GM21390 (cell line): ENCODE results near the gene CCP110.

ENCODE experiments used
- ATAC-seq: cut with Tn5 transposase; IDR thresholded peaks from one replicate; pipeline ENCODE4 v1.9.1; 2021; ENCODE audit not compliant: unreplicated experiment

The CCP110 gene

DNA sequence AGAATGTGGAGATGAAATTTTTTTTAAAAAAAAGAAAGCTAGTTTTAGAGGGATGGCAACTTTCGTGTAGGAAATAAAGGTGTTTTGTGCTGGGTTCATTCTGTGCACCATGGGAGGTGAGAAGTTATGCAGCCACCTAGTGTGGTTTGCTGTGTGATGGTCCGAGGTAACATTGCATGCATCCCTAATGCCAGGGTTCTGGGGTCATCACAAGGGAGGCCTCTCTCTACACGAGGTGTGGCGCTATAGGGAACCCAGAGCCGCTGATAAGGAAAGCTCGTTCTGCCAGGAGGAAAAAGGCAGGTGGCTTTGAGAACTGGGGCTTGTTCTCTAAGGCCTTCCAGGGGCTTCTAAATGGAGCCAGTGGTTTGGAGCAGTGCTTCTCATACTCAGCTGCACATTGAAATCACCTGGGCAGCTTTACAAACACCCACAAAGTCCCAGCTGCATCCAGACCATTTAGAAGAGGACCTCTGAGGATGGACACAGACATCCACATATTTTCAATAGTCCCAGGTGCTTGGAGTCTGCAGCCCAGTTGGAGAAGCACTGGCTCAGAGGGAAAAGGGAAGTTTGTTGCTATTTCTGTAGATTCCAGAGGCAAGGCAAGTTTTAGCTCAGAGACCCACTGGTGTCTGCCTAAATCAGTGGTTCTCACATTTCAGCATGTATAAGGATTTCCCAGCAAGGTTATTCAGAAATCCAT, 75.2 kb downstream of the CCP110 start:
- no peak for ATAC-seq

DNA sequence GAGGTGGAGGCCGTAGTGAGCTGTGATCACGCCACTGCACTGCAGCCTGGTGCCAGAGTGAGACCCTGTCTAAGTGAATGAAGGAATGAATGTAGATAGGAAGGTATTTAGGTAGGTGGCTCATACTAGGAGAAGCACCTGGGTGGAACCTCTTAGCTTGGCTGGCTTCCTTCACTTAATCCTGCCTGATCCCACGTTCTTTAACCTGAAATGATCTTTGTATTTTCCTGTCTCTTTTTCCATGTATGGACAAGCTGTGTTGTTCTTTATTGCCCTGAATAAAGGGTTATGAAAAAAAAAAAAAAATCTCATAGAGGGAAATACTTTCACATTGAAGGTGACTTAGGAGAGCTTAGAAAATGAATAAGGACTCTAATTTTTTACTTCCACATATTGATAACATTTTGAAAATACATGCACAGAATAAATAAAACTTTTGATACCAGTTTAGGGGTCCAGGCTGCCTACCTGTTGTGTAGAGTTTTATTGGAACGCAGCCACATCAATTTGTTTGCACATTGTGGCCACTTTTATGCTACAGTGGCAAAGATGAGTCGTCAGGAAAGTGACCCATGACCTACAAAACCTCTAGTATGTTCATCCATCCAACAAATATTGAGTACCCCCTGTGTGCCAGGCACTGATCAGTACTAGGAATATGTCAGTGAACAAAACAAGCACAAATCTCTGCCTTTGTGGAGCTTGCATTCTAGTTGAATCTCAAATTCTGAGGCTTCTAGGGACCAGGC, 76.4 kb downstream of the CCP110 start:
- ATAC-seq, result no peak

DNA sequence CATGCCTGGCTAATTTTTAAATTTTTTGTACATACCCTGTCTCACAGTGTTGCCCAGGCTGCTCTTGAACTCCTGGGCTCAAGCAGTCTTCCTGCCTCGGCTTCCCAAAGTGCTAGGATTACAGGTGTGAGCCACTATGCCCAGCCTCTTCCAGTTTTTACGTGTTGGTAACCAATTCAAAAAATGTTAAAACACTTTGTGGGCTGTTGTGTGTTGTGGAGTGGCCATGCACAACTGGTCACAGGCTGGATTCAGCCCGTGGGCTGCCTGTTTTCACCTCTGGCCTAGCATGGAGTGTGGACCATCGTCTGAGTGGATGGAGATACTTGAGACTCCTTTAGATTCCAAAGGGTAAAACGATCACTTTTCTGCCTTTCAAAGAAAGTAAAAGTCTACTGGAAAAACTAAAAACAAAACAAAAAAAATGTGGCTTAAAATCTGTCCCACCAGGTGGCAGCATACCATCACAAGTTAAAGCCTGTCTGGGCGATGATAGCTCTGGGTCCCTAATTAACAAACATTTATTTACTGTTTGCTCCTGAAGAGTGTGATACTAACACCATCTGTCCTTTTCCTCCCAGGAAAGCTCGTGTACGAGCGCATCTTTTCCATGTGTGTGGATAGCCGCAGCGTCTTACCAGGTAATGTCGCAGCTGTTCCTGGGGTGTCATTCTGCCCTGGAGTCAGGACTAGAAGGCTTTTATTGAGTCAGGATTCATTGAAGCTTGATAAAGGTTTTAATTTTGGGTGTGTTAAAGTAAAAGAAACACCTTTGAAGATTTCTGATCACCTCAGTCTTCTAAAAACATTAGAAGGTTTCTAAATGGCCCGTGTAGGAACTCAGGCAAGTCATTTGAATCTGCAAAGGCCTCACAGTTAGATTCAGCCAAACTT, 77.6 kb downstream of the CCP110 start:
- ATAC-seq, result no peak
